Renal pelvis (tissue), 12 donors: ENCODE data around the gene TUBA1B. TPM values are rescaled to one million over a fixed set of nuclear protein-coding genes. Genes with fewer than 3 reads are reported as not detected.
"Not testable (repeated sequence)": the region's sequence is repeated elsewhere in the genome, so short reads cannot be mapped to it uniquely, and the experiment has no call there.

Source experiments
- DNase-seq: peaks from one replicate; pipeline ENCODE4 v3.0.0-alpha.2; 2013
- long read RNA-seq, 16 experiments: transcript quantifications; one replicate each; lab custom pipeline, GENCODE V29; 2026
- polyA plus RNA-seq, 3 donors: library from polyadenylated mRNA; unstranded; fragments of 120-200 nt; gene quantifications; one replicate each; pipeline ENCODE4 v1.2.1, GENCODE V29; 2013; ENCODE audit not compliant: insufficient read length in 3 of 3

Gene TUBA1B
- 1,000 to 10,000 TPM in 2 of 3 donors, 100 to 1,000 TPM in 1; 971 to 1,231 (median 1,109) TPM for polyA plus RNA-seq
- long read RNA-seq, donor 1, transcript TUBA1B-207 (2 exons, 840 nt) = minor isoform, 19 of 646 reads
- long read RNA-seq, donor 1, transcript TUBA1B-202 (4 exons, 1,627 nt) = major isoform, 495 of 646 reads
- long read RNA-seq, donor 1, transcript TUBA1B-201 (3 exons, 3,198 nt) = minor isoform, 75 of 646 reads
- long read RNA-seq, donor 1, partial matches to known transcripts = 37 of 646 reads
- long read RNA-seq, donor 1, other reads (novel, unspliced or antisense) = 20 of 646 reads
- long read RNA-seq, donor 2, transcript TUBA1B-207 (2 exons, 840 nt) = minor isoform, 21 of 1,334 reads
- long read RNA-seq, donor 2, transcript TUBA1B-201 (3 exons, 3,198 nt) = minor isoform, 335 of 1,334 reads
- long read RNA-seq, donor 2, transcript TUBA1B-202 (4 exons, 1,627 nt) = major isoform, 905 of 1,334 reads
- long read RNA-seq, donor 2, partial matches to known transcripts = 32 of 1,334 reads
- long read RNA-seq, donor 2, other reads (novel, unspliced or antisense) = 41 of 1,334 reads
- long read RNA-seq, donor 3, transcript TUBA1B-201 (3 exons, 3,198 nt) = minor isoform, 106 of 797 reads
- long read RNA-seq, donor 3, transcript TUBA1B-207 (2 exons, 840 nt) = minor isoform, 22 of 797 reads
- long read RNA-seq, donor 3, transcript TUBA1B-202 (4 exons, 1,627 nt) = major isoform, 608 of 797 reads
- long read RNA-seq, donor 3, partial matches to known transcripts = 21 of 797 reads
- long read RNA-seq, donor 3, other reads (novel, unspliced or antisense) = 39 of 797 reads
- long read RNA-seq, donor 4, transcript TUBA1B-207 (2 exons, 840 nt) = minor isoform, 15 of 932 reads
- long read RNA-seq, donor 4, transcript TUBA1B-202 (4 exons, 1,627 nt) = major isoform, 657 of 932 reads
- long read RNA-seq, donor 4, transcript TUBA1B-201 (3 exons, 3,198 nt) = minor isoform, 240 of 932 reads
- long read RNA-seq, donor 4, partial matches to known transcripts = 15 of 932 reads
- long read RNA-seq, donor 4, other reads (novel, unspliced or antisense) = 5 of 932 reads
- long read RNA-seq, donor 5, transcript TUBA1B-202 (4 exons, 1,627 nt) = major isoform, 243 of 316 reads
- long read RNA-seq, donor 5, transcript TUBA1B-201 (3 exons, 3,198 nt) = minor isoform, 40 of 316 reads
- long read RNA-seq, donor 5, transcript TUBA1B-207 (2 exons, 840 nt) = minor isoform, 9 of 316 reads
- long read RNA-seq, donor 5, partial matches to known transcripts = 5 of 316 reads
- long read RNA-seq, donor 5, other reads (novel, unspliced or antisense) = 18 of 316 reads
- long read RNA-seq, donor 6, transcript TUBA1B-202 (4 exons, 1,627 nt) = major isoform, 310 of 397 reads
- long read RNA-seq, donor 6, transcript TUBA1B-207 (2 exons, 840 nt) = minor isoform, 6 of 397 reads
- long read RNA-seq, donor 6, transcript TUBA1B-201 (3 exons, 3,198 nt) = minor isoform, 81 of 397 reads
- long read RNA-seq, donor 6, partial matches to known transcripts = 0 of 397 reads
- long read RNA-seq, donor 6, other reads (novel, unspliced or antisense) = 0 of 397 reads
- long read RNA-seq, donor 7, transcript TUBA1B-201 (3 exons, 3,198 nt) = minor isoform, 72 of 848 reads
- long read RNA-seq, donor 7, transcript TUBA1B-207 (2 exons, 840 nt) = minor isoform, 17 of 848 reads
- long read RNA-seq, donor 7, transcript TUBA1B-202 (4 exons, 1,627 nt) = major isoform, 728 of 848 reads
- long read RNA-seq, donor 7, partial matches to known transcripts = 21 of 848 reads
- long read RNA-seq, donor 7, other reads (novel, unspliced or antisense) = 10 of 848 reads
- long read RNA-seq, donor 8, transcript TUBA1B-202 (4 exons, 1,627 nt) = major isoform, 269 of 374 reads
- long read RNA-seq, donor 8, transcript TUBA1B-201 (3 exons, 3,198 nt) = minor isoform, 81 of 374 reads
- long read RNA-seq, donor 8, partial matches to known transcripts = 8 of 374 reads
- long read RNA-seq, donor 8, other reads (novel, unspliced or antisense) = 14 of 374 reads
- long read RNA-seq, donor 9, transcript TUBA1B-202 (4 exons, 1,627 nt) = major isoform, 725 of 1,033 reads
- long read RNA-seq, donor 9, transcript TUBA1B-201 (3 exons, 3,198 nt) = minor isoform, 207 of 1,033 reads
- long read RNA-seq, donor 9, transcript TUBA1B-207 (2 exons, 840 nt) = minor isoform, 25 of 1,033 reads
- long read RNA-seq, donor 9, partial matches to known transcripts = 35 of 1,033 reads
- long read RNA-seq, donor 9, other reads (novel, unspliced or antisense) = 40 of 1,033 reads
- long read RNA-seq, donor 10, transcript TUBA1B-201 (3 exons, 3,198 nt) = minor isoform, 168 of 811 reads
- long read RNA-seq, donor 10, transcript TUBA1B-202 (4 exons, 1,627 nt) = major isoform, 592 of 811 reads
- long read RNA-seq, donor 10, transcript TUBA1B-207 (2 exons, 840 nt) = minor isoform, 9 of 811 reads
- long read RNA-seq, donor 10, partial matches to known transcripts = 25 of 811 reads
- long read RNA-seq, donor 10, other reads (novel, unspliced or antisense) = 17 of 811 reads
- long read RNA-seq, donor 11, transcript TUBA1B-201 (3 exons, 3,198 nt) = minor isoform, 37 of 418 reads
- long read RNA-seq, donor 11, transcript TUBA1B-207 (2 exons, 840 nt) = minor isoform, 9 of 418 reads
- long read RNA-seq, donor 11, transcript TUBA1B-202 (4 exons, 1,627 nt) = major isoform, 332 of 418 reads
- long read RNA-seq, donor 11, partial matches to known transcripts = 26 of 418 reads
- long read RNA-seq, donor 11, other reads (novel, unspliced or antisense) = 14 of 418 reads
- long read RNA-seq, donor 12, transcript TUBA1B-202 (4 exons, 1,627 nt) = major isoform, 791 of 1,073 reads
- long read RNA-seq, donor 12, transcript TUBA1B-201 (3 exons, 3,198 nt) = minor isoform, 246 of 1,073 reads
- long read RNA-seq, donor 12, transcript TUBA1B-207 (2 exons, 840 nt) = minor isoform, 9 of 1,073 reads
- long read RNA-seq, donor 12, partial matches to known transcripts = 21 of 1,073 reads
- long read RNA-seq, donor 12, other reads (novel, unspliced or antisense) = 6 of 1,073 reads
- long read RNA-seq, donor 13, transcript TUBA1B-207 (2 exons, 840 nt) = minor isoform, 6 of 289 reads
- long read RNA-seq, donor 13, transcript TUBA1B-202 (4 exons, 1,627 nt) = major isoform, 235 of 289 reads
- long read RNA-seq, donor 13, transcript TUBA1B-201 (3 exons, 3,198 nt) = minor isoform, 35 of 289 reads
- long read RNA-seq, donor 13, partial matches to known transcripts = 13 of 289 reads
- long read RNA-seq, donor 13, other reads (novel, unspliced or antisense) = 0 of 289 reads
- long read RNA-seq, donor 14 = 0 reads
- long read RNA-seq, donor 15, transcript TUBA1B-201 (3 exons, 3,198 nt) = minor isoform, 152 of 853 reads
- long read RNA-seq, donor 15, transcript TUBA1B-202 (4 exons, 1,627 nt) = major isoform, 580 of 853 reads
- long read RNA-seq, donor 15, transcript TUBA1B-207 (2 exons, 840 nt) = minor isoform, 8 of 853 reads
- long read RNA-seq, donor 15, partial matches to known transcripts = 102 of 853 reads
- long read RNA-seq, donor 15, other reads (novel, unspliced or antisense) = 11 of 853 reads
- long read RNA-seq, donor 16, transcript TUBA1B-207 (2 exons, 840 nt) = minor isoform, 22 of 906 reads
- long read RNA-seq, donor 16, transcript TUBA1B-201 (3 exons, 3,198 nt) = minor isoform, 149 of 906 reads
- long read RNA-seq, donor 16, transcript TUBA1B-202 (4 exons, 1,627 nt) = major isoform, 692 of 906 reads
- long read RNA-seq, donor 16, partial matches to known transcripts = 21 of 906 reads
- long read RNA-seq, donor 16, other reads (novel, unspliced or antisense) = 20 of 906 reads

DNA sequence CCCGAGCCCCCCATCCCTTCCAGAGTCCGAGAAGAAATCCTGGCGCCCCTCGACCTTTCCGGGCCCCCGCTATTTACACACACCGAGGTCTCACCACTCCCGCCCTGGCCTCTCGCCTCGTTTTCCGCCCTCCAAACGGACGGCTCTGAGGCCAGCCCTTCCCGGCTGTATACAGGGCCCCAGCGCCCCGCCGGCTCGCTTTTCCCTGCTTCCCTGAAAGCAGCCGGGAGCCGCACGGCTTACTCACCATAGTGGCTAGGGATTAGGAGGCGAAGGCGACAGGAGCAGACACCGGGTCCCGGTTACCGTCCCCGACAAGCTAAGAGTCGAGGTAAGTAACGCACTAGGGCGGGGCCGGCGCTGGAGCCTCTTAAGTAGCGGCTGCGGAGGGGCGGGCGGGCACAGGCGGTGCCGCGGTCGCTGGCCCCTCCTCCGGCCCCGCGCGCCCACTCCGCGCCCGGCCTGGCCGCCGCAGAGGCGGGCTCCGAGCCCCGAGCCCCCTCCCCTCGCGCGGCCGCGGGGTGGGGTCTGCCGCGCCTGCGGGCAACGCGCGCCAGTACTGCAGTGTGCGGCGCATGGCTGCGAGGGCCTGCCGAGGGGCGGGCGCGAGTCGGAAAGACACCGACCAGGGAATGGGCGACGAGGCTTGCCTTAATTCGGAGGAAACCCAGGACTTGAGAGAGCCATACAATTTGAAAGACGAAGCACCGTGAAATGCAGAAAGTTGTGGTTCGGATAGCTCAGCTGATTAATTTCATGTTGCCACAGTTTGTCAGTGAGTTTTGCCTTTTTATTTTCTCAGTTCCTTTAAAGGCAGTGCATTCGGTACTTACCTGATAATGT is at the start of gene TUBA1B:
Gene TUBA1B (minus strand): TSS at position 345 of the 843 bp plus-strand sequence. CDS start 95 bp downstream, at position 250.
- peak; percentile 92 for DNase-seq

GRCh38 chr12:49174218-49174617 is 43.0 kb upstream of the TUBA1B start:
- no peak for DNase-seq

DNA sequence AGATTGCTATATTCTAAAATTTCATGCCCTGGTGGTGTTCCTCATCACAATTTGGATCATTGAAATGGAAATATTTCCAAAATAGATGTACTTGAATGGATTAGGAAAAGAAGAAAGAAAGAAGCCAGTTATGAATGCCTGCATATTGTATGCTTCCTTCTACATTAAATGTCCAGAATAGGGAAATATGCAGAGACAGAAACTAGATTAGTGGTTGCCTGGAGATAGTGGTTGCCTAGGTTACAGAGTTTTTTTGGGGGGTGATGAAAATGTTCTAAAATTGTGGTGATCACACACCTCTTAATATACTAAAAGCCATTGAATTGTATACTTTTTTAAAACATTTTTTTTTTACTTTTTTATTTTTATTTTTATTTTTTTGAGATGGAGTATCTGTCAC is 39.7 kb upstream of the TUBA1B start:
- no peak for DNase-seq

DNA sequence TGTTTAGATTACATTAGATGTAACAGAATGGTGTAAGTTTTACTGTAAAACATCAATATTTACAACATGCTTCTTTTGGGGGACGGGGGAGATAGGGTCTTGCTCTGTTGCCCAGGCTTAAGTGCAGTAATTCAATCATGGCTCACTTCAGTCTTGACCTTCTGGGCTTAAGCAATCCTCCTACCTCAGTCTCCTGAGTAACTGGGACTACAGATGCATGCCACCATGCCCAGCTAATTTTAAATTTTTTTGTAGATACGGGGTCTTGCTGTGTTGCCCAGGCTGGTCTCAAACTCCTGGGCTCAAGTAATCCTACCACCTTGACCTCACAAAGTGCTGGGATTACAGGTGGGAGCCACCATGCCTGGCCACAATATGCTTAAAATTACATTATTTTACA is 33.9 kb upstream of the TUBA1B start:
- no peak for DNase-seq

GRCh38 chr12:49161901-49162300 is 30.7 kb upstream of the TUBA1B start:
- not testable (repeated sequence) for DNase-seq

GRCh38 chr12:49161092-49161795 is 30.0 kb upstream of the TUBA1B start:
- no peak for DNase-seq

GRCh38 chr12:49160399-49160798 is 29.2 kb upstream of the TUBA1B start:
- DNase-seq = no peak

DNA sequence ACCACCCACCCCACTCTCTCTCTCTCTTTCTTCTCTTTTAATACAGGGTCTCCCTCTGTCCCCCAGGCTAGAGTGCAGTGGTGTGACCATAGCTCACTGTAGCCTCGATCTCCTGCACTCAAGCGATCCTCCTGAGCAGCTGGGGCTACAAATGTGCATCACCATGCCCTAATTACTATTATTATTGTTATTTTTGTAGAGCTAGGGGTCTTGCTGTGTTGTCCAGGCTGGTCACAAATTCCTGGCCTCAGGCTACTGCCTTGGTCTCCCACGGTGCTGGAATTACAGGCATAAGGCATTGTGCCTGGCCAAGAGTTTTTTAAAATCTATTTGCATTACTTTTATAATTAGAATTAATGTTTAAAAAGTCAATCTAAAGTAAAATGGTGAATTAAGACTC is 23.0 kb upstream of the TUBA1B start:
- DNase-seq = no peak

DNA sequence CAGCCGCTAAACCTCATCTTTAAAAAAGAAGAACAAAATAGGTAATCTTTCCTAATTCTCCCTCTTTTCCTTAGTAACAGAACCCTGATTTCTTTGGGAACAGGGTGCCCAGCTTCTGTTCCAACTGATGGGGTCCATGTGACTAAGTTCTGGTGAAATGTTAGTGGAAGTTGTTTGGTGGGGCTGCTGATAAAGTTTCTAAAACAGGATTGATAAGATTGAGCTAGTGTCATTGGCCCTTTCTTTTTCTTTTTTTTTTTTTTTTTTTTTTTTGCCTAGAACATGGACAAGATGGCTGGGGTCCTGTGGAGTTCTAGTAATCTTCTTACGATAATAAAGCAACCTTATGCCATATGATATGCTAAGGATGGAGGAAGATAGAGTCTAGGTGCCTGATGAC is 16.2 kb upstream of the TUBA1B start:
- DNase-seq = no peak

DNA sequence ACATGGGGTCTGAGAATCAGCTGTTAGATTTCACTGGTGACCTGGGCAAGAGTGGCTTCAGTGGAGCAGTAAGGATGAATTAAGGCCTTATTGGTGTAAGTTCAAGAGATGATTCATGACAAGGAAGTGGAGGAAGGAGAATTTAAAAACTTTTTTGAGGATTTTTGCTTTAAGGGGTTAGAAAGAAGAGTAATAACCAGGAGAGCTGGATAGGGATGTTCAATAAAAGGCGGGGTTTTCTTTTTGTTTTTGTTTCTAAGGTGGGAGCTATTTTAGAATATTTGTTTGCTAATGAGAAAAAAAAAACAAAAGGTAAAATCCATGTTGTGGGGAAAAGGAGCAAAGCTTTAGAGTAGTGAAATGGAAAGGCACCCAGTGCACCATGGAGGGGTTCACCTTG is 15.2 kb upstream of the TUBA1B start:
- no peak for DNase-seq

- no peak for DNase-seq
Observed at GRCh38 chr12:49144384-49144783, 13.2 kb upstream of the TUBA1B start.

- no peak for DNase-seq
Observed at GRCh38 chr12:49138999-49139398, 7.8 kb upstream of the TUBA1B start.

- no peak for DNase-seq
Observed at GRCh38 chr12:49138587-49138986, 7.4 kb upstream of the TUBA1B start.

DNA sequence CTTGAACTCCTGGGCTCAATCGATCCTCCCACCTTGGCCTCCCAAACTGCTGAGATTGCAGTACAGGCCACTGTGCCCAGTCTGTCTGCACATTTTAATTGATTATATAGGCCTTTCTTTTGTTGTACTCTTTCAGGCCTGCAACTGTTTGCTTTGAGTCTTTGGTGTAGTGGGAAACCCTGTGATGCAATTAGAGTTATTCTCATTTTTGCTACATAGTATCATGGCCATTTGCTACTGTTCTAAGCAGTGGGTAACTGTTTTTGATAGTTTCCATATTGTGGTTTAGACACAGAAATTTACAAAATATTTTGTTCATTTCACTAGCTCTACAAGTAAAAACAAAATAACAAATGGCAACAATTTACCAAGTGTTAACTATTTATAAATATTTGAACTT is 6.3 kb upstream of the TUBA1B start:
- no peak for DNase-seq

GRCh38 chr12:49136997-49137396 is 5.8 kb upstream of the TUBA1B start:
- DNase-seq = not testable (repeated sequence)
